Stimulated activated CD4-positive, alpha-beta T cell treated with anti-CD3 and anti-CD28 coated beads, Interleukin-1b, Interleukin-23, amount 100 ng/mL, for 1 hour (primary cell): ENCODE measurements around the gene SAMD1.
A peak's percentile ranks its signal among the peaks of the same experiment; 100 is the strongest.
"Not testable (repeated sequence)": the region's sequence is repeated elsewhere in the genome, so short reads cannot be mapped to it uniquely, and the experiment has no call there.

Experiments used
- DNase-seq, 2 donors: peaks; one replicate each; pipeline ENCODE4 v3.0.0-alpha.2; 2020; ENCODE audit warnings: low read depth in 2 of 2

The SAMD1 gene

DNA sequence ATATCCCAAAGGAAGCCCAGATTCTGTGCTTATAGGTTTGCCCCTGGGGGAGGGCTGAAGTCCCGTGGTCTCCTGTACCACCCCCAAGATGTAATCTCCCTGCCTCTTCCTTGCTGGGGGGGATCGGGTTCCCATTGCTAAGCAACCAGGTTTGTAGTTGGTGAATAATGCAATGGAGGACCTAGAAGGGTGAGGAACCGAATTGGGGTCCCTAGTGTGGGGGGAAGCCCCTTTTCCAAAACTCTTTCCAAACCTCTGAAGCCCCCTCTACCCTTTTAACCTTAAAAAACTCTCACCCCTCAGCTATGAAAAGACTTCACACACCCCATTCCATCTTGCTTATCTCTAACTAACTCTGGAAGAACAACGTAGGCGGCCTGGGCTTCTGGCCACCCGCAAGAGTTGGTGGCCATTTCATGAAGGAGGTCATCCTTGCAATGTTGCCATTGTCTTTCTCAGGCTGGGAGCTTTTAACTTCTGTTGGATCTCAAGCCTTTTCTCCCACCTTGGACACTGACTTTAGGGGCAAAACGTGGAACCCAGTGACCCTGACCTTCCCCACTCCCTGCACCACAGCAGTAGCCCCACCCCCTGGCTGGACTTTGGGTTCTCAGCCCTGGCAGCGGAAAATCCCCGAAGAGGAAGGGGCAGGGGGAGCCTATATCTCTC, 29.3 kb downstream of the SAMD1 start:
- DNase-seq: no peak

DNA sequence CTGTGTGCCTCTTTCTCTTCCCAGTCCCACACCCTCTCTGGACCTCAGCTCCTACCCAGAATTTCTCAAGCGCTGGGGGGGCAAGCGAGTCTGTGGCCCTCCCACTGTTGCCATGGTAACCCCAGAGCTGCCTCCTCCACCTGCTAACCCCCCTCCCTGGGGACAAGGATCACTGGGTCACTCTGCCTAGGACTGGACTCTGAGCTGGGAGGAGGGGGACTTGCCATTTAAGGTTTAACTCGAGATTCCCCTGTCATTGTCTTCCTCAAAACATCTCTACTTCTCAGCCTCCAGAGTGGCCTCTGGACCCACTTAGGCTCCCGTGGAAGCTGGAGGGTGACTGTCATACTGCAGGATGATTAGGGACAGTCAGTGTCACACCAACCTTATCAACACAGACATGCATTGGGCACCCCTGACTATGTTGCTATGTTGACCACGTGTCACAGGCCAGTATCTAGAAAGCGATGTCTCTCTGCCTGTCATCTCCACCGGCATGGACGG, 30.8 kb downstream of the SAMD1 start:
- DNase-seq: no peak

GRCh38 chr19:14059093-14059480, 31.5 kb downstream of the SAMD1 start:
- no peak for DNase-seq

GRCh38 chr19:14058182-14059092, 32.1 kb downstream of the SAMD1 start:
- DNase-seq: no peak

- no peak for DNase-seq
Measured at GRCh38 chr19:14056741-14057356, 33.7 kb downstream of the SAMD1 start.

- DNase-seq: no peak
Measured at GRCh38 chr19:14056069-14056666, 34.4 kb downstream of the SAMD1 start.

GRCh38 chr19:14055396-14055795, 35.2 kb downstream of the SAMD1 start:
- DNase-seq: no peak

DNA sequence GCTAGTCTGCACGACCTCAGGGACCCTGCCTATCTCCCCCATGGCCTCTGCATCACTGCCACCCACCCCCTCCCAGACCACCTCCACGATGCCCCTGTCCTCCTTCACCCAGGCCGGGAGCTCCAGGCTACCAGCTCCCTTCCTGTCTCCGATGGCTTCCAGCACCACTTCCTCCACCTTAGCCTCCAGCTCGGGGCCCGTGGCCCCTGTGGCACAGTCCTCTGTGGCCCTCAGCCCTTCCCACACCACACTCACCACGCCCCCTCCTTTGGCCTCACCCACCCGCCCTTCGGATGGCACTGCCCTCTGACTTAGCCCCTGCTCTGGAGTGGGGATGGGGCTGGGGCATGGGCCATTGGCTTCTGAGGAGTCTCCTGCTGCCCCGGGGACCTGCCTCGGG, 35.8 kb downstream of the SAMD1 start:
- DNase-seq: no peak

DNA sequence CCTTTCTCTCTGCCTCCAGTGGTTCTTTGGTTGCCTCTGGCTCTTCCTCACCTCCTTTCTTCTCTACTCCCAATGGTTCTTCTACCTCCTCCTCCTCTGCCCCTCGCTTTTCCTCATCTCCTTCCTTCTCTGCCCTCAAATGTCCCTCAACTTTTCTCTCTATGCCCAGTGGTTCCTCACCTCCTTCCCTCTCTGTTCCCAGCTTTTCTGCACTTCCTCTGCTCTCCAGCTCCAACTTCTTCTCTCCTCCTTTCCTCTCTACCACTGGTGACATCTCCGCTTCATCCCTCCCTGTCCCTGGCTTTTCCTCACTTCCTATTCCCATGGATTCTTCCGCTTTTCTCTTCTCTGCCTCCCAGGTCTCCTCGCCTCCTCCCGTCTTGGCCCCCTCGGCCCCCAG, 36.5 kb downstream of the SAMD1 start:
- DNase-seq: no peak

GRCh38 chr19:14053500-14053899, 37.1 kb downstream of the SAMD1 start:
- no peak for DNase-seq

DNA sequence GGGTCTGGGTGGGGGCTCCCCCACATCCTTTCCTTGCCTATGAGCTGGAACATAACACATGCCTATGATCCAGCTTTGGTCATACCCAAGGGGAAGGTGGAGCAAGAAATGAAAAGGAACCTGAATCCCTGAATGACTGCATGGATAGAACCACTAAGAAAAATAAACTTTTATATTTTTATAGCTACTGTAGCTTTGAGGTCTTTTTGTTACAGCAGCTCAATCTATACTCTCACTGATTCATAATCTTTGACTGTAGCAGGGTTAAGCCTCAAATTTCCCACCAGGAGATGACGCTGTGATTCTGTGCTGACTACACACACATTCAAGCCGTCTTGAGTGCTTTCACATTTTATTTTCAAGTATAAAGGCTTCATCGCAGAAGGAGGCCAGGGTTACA, 37.5 kb downstream of the SAMD1 start:
- no peak for DNase-seq

DNA sequence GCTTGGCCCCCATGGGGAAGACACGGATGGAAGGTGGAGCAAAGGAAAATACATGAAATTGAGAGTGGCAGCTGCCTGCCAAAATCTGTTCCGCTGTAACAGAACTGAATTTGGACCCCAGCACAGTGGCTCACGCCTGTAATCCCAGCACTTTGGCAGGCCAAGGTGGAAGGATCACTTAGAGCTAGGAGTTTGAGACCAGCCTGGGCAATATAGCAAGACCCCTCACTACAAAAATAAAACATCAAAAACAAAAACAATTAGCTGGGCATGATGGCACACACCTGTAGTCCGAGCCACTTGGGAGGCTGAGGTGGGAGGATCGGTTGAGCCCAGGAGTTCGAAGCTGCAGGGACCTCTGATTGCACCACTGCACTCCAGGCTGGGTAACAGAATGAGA, 38.1 kb downstream of the SAMD1 start:
- DNase-seq: no peak

DNA sequence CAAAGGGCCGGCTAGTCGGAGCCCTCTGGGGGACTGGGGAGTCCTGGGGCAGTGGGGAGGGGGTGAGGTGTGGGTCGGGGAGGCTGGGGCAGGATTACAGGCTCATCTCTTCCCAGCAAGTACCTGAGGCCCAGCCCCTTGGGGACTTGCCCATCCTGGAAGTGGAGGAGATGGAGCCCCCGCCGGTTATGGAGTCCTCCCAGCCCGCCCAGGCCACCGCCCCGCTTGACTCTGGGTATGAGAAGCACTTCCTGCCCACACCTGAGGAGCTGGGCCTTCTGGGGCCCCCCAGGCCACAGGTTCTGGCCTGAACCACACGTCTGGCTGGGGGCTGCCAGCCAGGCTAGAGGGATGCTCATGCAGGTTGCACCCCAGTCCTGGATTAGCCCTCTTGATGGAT, 38.6 kb downstream of the SAMD1 start:
- no peak for DNase-seq

DNA sequence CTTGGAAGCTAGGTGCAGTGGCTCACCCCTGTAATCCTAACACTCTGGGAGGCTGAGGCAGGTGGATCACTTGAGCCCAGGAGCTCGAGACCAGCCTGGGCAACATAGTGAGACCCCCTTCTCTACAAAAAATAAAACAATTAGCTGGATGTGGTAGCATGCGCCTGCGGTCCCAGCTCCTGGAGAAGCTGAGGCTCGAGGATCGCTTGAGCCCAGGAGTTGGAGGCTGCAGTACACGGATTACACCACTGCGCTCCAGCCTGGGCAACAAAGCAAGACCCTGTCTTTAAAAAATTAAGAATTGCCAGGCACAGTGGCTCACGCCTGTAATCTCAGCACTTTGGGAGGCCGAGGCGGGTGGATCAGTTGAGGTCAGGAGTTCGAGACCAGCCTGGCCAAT, 39.6 kb downstream of the SAMD1 start:
- not testable (repeated sequence) for DNase-seq

DNA sequence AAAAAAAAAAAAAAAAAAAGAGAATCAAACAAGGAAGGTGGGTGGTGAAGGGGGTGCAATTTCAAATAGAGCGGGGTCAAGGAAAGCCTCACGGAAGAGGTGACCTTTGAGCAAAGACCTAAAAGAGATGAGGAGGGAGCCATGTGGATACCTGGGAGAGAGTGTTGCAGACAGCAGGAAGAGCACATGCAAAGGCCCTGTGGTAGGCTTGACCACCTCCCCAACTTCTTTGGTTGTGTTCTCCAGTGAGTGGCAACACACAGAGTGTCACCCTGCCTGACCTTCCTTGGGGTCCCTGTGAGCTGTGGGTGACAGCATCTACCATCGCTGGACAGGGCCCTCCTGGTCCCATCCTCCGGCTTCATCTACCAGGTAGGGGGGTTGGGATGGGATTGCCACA, 40.0 kb downstream of the SAMD1 start:
- DNase-seq: no peak

DNA sequence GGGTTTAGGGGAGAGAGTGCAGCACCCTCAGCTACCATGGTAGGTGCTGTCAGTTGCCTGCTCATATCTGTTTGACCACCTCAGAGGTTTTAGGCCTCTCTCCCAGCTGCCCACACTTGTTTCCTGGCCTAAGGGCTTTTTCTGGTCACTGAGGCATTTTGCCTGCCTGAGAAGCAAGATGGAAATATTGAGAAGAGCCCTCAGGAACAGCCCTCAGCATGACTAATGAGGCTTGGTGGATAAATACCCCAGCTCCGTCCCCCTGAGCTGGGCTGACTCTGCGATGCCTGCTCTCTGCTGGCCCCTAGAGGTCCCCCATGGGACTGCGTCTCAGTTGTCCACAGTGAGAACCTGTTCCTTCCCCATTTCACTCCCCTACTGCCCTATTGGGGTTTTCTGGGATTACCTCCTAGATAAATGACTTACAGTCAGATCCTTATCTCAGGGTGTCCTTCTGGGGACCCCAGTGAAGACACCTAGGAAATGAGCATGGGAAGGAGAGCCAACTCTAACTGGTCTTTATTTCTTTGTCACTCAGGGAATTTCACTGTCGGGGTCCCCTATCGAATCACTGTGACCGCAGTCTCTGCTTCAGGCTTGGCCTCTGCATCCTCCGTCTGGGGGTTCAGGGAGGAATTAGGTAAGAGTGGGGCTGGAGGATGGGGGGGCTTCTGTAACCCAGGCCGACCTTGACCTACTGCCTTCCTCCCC, 42.0 kb downstream of the SAMD1 start:
- DNase-seq: peak; percentile 57 to 71

DNA sequence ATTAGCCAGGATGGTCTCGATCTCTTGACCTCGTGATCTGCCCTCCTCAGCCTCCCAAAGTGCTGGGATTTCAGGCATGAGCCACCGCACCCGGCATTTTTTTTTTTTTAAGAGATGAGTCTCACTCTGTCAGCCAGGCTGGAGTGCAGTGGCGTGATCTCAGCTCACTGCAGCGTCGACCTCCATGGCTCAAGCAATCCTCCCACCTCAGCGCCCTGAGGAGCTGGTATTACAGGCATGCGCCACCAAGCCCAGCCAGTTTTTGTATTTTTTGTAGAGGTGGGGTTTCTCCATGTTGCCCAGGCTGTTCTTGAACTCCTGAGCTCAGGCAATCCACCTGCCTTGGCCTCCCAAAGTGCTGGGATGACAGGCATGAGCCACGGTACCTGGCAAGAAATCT, 42.7 kb downstream of the SAMD1 start:
- DNase-seq: not testable (repeated sequence)

DNA sequence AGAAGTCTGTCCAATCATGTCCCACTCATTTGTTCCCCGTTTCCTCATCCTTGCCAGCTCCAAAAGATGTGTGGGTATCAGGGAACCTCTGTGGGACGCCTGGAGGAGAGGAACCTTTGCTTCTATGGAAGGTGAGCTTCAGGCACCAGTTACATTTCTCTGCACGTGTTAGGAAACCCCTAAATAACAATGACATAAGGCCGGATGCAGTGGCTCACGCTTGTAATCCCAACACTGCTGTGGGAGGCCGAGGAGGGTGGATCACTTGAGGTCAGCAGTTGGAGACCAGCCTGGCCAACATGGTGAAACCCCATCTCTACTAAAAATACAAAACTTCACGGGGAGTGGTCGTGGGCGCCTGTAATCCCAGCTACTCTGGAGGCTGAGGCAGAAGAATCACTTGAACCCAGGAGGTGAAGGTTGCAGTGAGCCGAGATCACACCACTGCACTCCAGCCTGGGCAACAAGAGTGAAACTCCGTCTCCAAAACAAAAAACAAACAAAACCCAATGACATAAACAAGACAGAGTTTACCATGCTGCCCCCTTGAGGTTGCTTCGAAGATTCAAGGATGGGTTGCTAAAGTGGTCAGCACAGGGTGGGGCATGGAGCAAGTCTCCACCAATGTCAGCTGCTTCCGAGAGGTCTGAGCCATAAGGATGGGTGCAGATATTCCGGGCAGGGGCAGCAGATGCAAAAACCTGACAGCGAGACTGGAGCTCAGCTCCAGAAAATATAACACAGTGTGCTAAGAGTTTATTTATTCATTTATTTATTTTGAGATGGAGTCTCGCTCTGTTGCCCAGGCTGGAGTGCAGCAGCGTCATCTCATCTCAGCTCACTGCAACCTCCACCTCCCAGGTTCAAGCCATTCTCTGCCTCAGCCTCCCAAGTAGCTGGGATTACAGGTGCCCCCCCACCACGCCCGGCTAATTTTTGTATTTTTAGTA, 47.6 kb downstream of the SAMD1 start:
- DNase-seq: not testable (repeated sequence)

GRCh38 chr19:14039181-14039580, 51.4 kb downstream of the SAMD1 start:
- no peak for DNase-seq
